Middle frontal gyrus (tissue), 1 donor: ENCODE measurements around the gene ARF3.
A peak's percentile ranks its signal among the peaks of the same experiment; 100 is the strongest.

Experiments used
- DNase-seq: peaks from one replicate; pipeline ENCODE4 v3.0.0-alpha.2; 2015; ENCODE audit warnings: low spot score; ENCODE audit errors: extremely low spot score

ARF3 gene

GRCh38 chr12:48957141-48958048, at the start of gene ARF3:
Gene ARF3 (minus strand): TSS chr12:48957487. CDS start chr12:48941095, 16,392 bp downstream.
- DNase-seq = peak; percentile 78

GRCh38 chr12:49000346-49000745, 43.1 kb upstream of the ARF3 start:
- no peak for DNase-seq

- no peak for DNase-seq
Observed at GRCh38 chr12:48999371-49000131, 42.3 kb upstream of the ARF3 start, which contains the start of gene DDN. Gene DDN (minus strand): TSS chr12:48999375. CDS start chr12:48999287, 88 bp downstream.

GRCh38 chr12:48998497-48999353, 41.4 kb upstream of the ARF3 start:
- DNase-seq = no peak

GRCh38 chr12:48997719-48998496, 40.6 kb upstream of the ARF3 start:
- no peak for DNase-seq

- peak; percentile 58 for DNase-seq
Observed at GRCh38 chr12:48996794-48997718, 39.8 kb upstream of the ARF3 start.

- no peak for DNase-seq
Observed at GRCh38 chr12:48995086-48995879, 38.0 kb upstream of the ARF3 start.

GRCh38 chr12:48994224-48995085, 37.2 kb upstream of the ARF3 start:
- DNase-seq = no peak

- no peak for DNase-seq
Observed at GRCh38 chr12:48993787-48994186, 36.5 kb upstream of the ARF3 start.

GRCh38 chr12:48991247-48992050, 34.2 kb upstream of the ARF3 start:
- no peak for DNase-seq

- no peak for DNase-seq
Observed at GRCh38 chr12:48990552-48990951, 33.3 kb upstream of the ARF3 start.

- DNase-seq = no peak
Observed at GRCh38 chr12:48988030-48988649, 30.9 kb upstream of the ARF3 start.

GRCh38 chr12:48986720-48987291, 29.5 kb upstream of the ARF3 start:
- no peak for DNase-seq

GRCh38 chr12:48985901-48986300, 28.6 kb upstream of the ARF3 start:
- DNase-seq = no peak

GRCh38 chr12:48985475-48985897, 28.2 kb upstream of the ARF3 start:
- no peak for DNase-seq
